ENCODE results near the gene AGT.

GRCh38 chr1:230745071-230745470 is 31.1 kb upstream of the AGT start:
- no peak for TF ChIP-seq CTCF (IDR thresholded peaks at IDR 0.05; ENCODE audit: low read length)
- no peak for TF ChIP-seq EZH2 (optimal IDR thresholded peaks at IDR 0.05; ENCODE audit: low read depth, low read length)
- no peak for TF ChIP-seq EZH2phosphoT487 (IDR thresholded peaks at IDR 0.05; ENCODE audit: low read length)
